ENCODE results near the gene COPS6.

- no peak for TF ChIP-seq CTCF (optimal IDR thresholded peaks at IDR 0.05 in 1 of 3, IDR thresholded peaks at IDR 0.05 in 1 of 3, conservative IDR thresholded peaks at IDR 0.05 in 1 of 3; ENCODE audit: extremely low read depth in 1 of 3, insufficient read depth in 2 of 3, low read length in 3 of 3)
- no peak for TF ChIP-seq EZH2 (IDR thresholded peaks at IDR 0.05; ENCODE audit: low read length)
Observed at GRCh38 chr7:100105534-100105933, 16.8 kb downstream of the COPS6 start.

Measured in keratinocyte (primary cell).